Measurements from ENCODE around the gene NAPB.

NAPB gene

DNA sequence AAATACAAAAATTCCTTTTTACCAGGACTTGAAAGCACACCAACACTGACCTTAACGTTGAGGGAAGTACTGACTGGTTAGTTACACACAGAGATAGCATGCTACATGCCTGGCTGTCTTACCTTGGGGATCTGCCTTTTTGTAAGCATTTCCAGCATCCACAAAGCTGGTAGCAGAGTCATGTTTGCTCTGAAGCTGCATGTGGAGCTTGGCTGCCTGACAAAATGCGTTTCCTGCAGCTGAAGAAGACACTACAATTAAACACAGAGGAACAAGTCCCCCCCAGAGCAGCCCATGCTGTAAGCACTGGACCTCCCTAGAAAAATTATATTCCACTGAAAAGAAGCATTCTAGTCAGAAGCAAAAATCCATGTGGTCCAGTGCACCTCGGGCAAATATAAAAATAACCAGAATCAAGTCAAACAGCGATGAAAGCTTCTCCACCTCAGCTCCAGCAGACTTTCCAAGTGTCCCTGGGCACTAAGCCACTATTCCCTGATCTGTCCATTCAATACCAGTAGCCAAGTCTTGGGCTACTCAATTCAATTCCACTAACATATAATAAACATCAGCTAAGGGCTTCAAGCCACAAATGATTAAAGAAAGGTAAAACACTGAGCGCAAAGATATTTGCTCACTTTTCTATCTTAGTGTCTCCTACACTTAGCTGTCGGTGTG, 24.2 kb downstream of the NAPB start:
- no peak for TF ChIP-seq CTCF (conservative IDR thresholded peaks at IDR 0.05; ENCODE audit: low read length)
- peak; percentile 20 for DNase-seq (ENCODE audit: low read depth)
- H3K4me3 ChIP-seq (ENCODE audit: low read length), result no peak overlapping the region

- no peak for TF ChIP-seq CTCF (conservative IDR thresholded peaks at IDR 0.05; ENCODE audit: low read length)
- H3K4me3 ChIP-seq (ENCODE audit: low read length), result no peak overlapping the region
- no peak for DNase-seq (ENCODE audit: low read depth)
Measured at GRCh38 chr20:23393996-23394775, 27.1 kb downstream of the NAPB start.

DNA sequence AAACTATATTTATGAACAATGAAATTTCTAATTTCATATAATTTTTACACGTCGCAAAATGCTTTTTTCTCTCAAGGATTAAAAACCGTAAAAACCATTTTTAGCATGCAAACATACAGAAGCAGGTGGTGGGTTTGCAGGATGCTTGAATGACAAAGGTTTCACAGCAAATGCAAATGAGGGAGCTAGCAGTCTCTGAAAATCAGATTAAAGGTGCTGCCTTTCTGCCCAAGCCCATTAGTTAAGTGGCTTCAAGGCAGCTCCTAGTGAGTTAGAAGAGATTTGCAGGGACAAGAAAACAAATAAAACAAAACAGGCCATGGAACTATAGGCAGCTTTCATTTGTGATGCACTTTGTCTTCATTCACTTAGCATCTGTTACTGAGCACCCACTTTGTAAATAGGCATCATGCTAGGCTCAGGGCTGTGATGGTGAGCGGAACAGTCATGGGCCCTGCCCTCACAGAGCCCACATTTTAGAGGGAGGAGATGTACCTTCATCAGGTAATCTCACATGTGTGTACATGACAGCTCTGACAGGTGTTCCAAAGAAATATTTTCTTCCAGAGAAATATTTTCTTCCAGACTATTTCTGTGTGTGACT, 29.5 kb downstream of the NAPB start:
- no peak for DNase-seq (ENCODE audit: low read depth)

GRCh38 chr20:23390091-23390774, 31.1 kb downstream of the NAPB start:
- no peak overlapping the region for H3K4me3 ChIP-seq (ENCODE audit: low read length)
- TF ChIP-seq CTCF (conservative IDR thresholded peaks at IDR 0.05; ENCODE audit: low read length), result no peak
- no peak for DNase-seq (ENCODE audit: low read depth)

More for the DNA sequence above, 29.5 kb downstream of the NAPB start:
- TF ChIP-seq CTCF (conservative IDR thresholded peaks at IDR 0.05; ENCODE audit: low read length), result no peak
- H3K4me3 ChIP-seq (ENCODE audit: low read length), result no peak overlapping the region

GRCh38 chr20:23387118-23387443, 34.2 kb downstream of the NAPB start:
- no peak for DNase-seq (ENCODE audit: low read depth)
- no peak overlapping the region for H3K4me3 ChIP-seq (ENCODE audit: low read length)
- TF ChIP-seq CTCF (conservative IDR thresholded peaks at IDR 0.05; ENCODE audit: low read length), result no peak

DNA sequence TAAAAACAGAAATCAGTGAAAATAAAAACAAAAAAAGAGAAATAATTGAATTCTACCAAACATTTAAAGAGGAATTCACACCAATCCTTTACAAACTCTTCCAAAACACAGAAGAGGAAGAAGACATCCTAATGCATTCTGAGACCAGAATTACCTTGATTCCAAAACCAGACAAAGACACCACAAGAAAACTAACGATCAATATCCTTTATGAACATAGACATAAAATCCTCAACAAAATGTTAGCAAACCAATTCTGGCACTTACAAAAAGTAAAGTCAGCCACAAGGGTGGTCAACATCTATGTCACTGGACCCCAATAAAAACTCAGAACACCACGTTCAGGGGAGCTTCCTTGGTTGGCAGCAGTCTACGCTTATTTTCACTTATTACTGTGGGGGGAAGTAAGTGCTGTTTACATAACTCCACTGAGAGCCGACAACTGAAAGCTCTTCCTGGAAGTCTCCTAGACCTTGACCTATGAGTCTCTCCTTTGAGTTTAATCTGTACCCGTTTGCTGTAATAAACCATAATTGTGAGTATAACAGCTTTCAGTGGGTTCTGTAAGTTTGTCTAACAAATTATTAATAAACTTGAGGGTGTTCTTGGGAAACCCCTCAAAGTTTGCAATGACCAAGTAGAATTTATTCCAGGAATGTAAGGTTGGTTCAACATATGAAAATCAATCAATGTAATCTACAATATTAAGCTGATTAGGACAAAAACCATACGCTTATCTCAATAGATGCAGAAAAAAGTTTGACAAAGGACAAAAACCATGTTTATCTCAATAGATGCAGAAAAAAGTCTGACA, 34.8 kb downstream of the NAPB start:
- DNase-seq (ENCODE audit: low read depth), result no peak
- no peak for TF ChIP-seq CTCF (conservative IDR thresholded peaks at IDR 0.05; ENCODE audit: low read length)
- H3K4me3 ChIP-seq (ENCODE audit: low read length), result no peak overlapping the region
